PC-9 (cell line): ENCODE data around the gene ATP7A. TPM values are rescaled to one million over a fixed set of nuclear protein-coding genes. Genes with fewer than 3 reads are reported as not detected.
"Not testable (repeated sequence)": the region's sequence is repeated elsewhere in the genome, so short reads cannot be mapped to it uniquely, and the experiment has no call there.

ENCODE experiments used
- BruUV-seq: library from RNA; stranded (reverse); fragments of 400-500 nt; replicated peaks from 2 replicates; lab custom pipeline; 2021; lab: Mats Ljungman, UMichigan
- CTCF ChIA-PET: fragments of 300-600 bp; sonication (Branson Sonifier 250); formaldehyde crosslinking; loops from one replicate; lab custom pipeline; 2022; ENCODE audit warnings: antibody characterized with exemption; lab: Charles Lee
- POLR2A ChIA-PET: fragments of 300-600 bp; sonication (Branson Sonifier 250); formaldehyde crosslinking; loops from one replicate; lab custom pipeline; 2022; ENCODE audit warnings: antibody characterized with exemption; ENCODE audit not compliant: unreplicated experiment; lab: Charles Lee
- DNase-seq, 2 experiments: peaks; one replicate each; pipeline versions ENCODE4 v3.0.0 to v3.0.0-alpha.2; 2015 to 2022; ENCODE audit warnings: mixed read lengths in 1 of 2
- H2AFZ ChIP-seq: fragments of 200-600 bp; sonication (generic); 2 replicates; pipeline ENCODE4 v1.8.1; 2017; ENCODE audit warnings: antibody characterized with exemption
- H3F3A ChIP-seq: fragments of 200-600 bp; sonication (generic); 2 replicates; pipeline ENCODE4 v1.8.1; 2017; ENCODE audit warnings: antibody characterized with exemption, mild to moderate bottlenecking, low read depth; ENCODE audit not compliant: insufficient read depth
- H3K27ac ChIP-seq: fragments of 200-600 bp; sonication (generic); 2 replicates; pipeline ENCODE4 v1.6.1; 2016; ENCODE audit warnings: mixed run types
- H3K27me3 ChIP-seq: fragments of 200-600 bp; sonication (generic); 2 replicates; pipeline ENCODE4 v1.6.1; 2016; ENCODE audit warnings: low read depth, mixed run types; ENCODE audit not compliant: insufficient read depth
- H3K36me3 ChIP-seq: fragments of 200-600 bp; sonication (generic); 2 replicates; pipeline ENCODE4 v1.6.1; 2016; ENCODE audit warnings: low read depth, mixed run types
- H3K4me1 ChIP-seq: fragments of 200-600 bp; sonication (generic); replicated peaks from 2 replicates; pipeline ENCODE4 v1.6.1; 2016; ENCODE audit warnings: mixed run types; ENCODE audit not compliant: insufficient read depth
- H3K4me2 ChIP-seq: fragments of 200-600 bp; sonication (generic); 2 replicates; pipeline ENCODE4 v1.6.1; 2017; ENCODE audit warnings: mixed run types
- H3K4me3 ChIP-seq: fragments of 200-600 bp; sonication (generic); 2 replicates; pipeline ENCODE4 v1.6.1; 2016; ENCODE audit warnings: mixed run types
- H3K79me2 ChIP-seq: fragments of 200-600 bp; sonication (generic); 2 replicates; pipeline ENCODE4 v1.6.1; 2017; ENCODE audit warnings: low read depth, mixed run types
- H3K9me2 ChIP-seq: fragments of 200-600 bp; sonication (generic); 2 replicates; pipeline ENCODE4 v1.8.1; 2017; ENCODE audit warnings: mild to moderate bottlenecking; ENCODE audit not compliant: insufficient read depth
- H3K9me3 ChIP-seq: fragments of 200-600 bp; sonication (generic); 2 replicates; pipeline ENCODE4 v1.8.1; 2016; ENCODE audit warnings: low read depth; ENCODE audit not compliant: insufficient read depth
- H4K20me1 ChIP-seq: fragments of 200-600 bp; sonication (generic); 2 replicates; pipeline ENCODE4 v1.8.1; 2017; ENCODE audit not compliant: insufficient read depth
- EZH2 ChIP-seq: fragments of 200-600 bp; sonication (generic); IDR thresholded peaks from 2 replicates; pipeline ENCODE4 v1.8.0; 2017; ENCODE audit warnings: antibody characterized with exemption, low read depth
- intact Hi-C: fragments of 100-400 bp; cut with micrococcal nuclease; formaldehyde crosslinking; loops from one replicate; pipeline ENCODE4 v1.10.0; 2022; ENCODE audit not compliant: unreplicated experiment
- total RNA-seq: library from RNA; stranded (reverse); gene quantifications from 2 replicates; pipeline ENCODE4 v1.2.3, GENCODE V29; 2021
- TF ChIP-seq, protein P1 (sequence below): fragments of 200-600 bp; sonication (generic); conservative IDR thresholded peaks from 2 replicates; pipeline ENCODE4 v1.6.1; 2017; ENCODE audit warnings: mixed run types, antibody characterized with exemption, mild to moderate bottlenecking, moderate library complexity

Gene ATP7A
- total RNA-seq, 1 experiment from 2014 or later = 13.8 TPM

DNA sequence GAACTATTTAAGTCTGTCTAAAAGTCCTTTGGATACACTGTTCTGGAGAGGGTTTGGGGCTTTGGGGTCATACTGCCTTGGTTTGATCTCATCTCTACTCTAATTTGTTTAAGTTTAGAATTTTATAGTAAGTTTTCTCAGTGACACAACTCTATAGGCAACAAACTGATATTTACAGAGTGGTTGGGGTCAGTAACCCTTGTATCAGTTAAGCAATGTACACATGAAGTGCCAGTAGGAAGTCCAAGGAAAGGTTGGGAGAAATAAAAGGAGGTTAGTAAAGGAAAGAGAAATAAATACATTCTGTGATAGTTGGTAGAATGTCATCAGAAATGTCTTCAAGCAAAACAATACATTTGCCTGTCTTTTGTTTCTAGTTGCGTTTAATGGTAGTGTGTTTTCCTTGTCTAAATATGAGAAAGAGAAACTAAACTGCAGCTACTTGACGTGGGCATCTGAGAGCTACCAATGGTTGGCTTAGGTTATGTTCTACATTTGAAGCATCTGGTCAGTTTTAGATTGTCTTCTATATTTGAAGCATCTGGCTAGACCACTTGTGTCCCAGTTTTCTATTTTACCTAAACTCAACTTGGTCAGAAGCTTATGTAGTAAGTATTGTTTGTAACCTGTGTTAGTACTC, 6.9 kb downstream of the ATP7A start:
- peaks cover 19% of the 10 kb centered on the region for H3K79me2 ChIP-seq

DNA sequence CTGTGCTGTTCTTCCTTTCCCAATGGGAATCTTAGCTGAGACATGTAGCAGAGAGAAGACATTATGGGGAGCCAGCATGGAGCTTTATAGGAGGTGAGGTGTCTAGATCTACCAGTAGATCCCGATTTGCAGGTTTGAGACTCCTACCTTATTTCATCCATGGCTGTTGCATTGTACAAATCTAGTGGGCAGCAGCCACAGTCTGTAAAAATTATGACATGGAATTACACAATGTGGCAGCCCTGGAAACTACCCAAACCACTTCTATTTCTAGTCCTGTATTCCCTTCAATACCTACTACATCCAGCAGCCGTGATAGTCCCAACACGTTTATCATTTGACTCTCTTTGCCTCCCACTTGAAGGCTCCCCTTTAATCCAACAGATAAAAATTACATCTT, 8.1 kb downstream of the ATP7A start:
- H3K9me2 ChIP-seq = no peaks in the 10 kb centered on the region
- intact Hi-C loops = no loop called here
- POLR2A ChIA-PET = no interaction called here
- H2AFZ ChIP-seq = no peak overlapping the region
- no TSS peak for BruUV-seq
- H3K27ac ChIP-seq = no peak overlapping the region
- DNase-seq = peak in 1 of 2 experiments; percentile 61
- H3F3A ChIP-seq = peaks cover 3% of the 10 kb centered on the region; the same call in 1 of the 2 replicates
- no peak overlapping the region for H3K4me3 ChIP-seq
- H3K9me3 ChIP-seq = no peaks in the 10 kb centered on the region
- H3K4me2 ChIP-seq = peak overlapping the region; percentile 34
- H3K79me2 ChIP-seq = peaks cover 8% of the 10 kb centered on the region; the same call in 1 of the 2 replicates
- TF ChIP-seq EZH2 = no peak
- TF ChIP-seq, protein P1, sequence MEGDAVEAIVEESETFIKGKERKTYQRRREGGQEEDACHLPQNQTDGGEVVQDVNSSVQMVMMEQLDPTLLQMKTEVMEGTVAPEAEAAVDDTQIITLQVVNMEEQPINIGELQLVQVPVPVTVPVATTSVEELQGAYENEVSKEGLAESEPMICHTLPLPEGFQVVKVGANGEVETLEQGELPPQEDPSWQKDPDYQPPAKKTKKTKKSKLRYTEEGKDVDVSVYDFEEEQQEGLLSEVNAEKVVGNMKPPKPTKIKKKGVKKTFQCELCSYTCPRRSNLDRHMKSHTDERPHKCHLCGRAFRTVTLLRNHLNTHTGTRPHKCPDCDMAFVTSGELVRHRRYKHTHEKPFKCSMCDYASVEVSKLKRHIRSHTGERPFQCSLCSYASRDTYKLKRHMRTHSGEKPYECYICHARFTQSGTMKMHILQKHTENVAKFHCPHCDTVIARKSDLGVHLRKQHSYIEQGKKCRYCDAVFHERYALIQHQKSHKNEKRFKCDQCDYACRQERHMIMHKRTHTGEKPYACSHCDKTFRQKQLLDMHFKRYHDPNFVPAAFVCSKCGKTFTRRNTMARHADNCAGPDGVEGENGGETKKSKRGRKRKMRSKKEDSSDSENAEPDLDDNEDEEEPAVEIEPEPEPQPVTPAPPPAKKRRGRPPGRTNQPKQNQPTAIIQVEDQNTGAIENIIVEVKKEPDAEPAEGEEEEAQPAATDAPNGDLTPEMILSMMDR = no peak
- CTCF ChIA-PET = interaction anchor here (0.6 kb wide), 1 partner anchor 19 kb away, joined by 5 read pairs; the partner anchor contains the start of gene COX7B
- no peaks in the 10 kb centered on the region for H3K36me3 ChIP-seq
- H3K27me3 ChIP-seq = no peaks in the 10 kb centered on the region
- H3K4me1 ChIP-seq = peaks cover 10% of the 10 kb centered on the region
- no peaks in the 10 kb centered on the region for H4K20me1 ChIP-seq

More for the DNA sequence above, 6.9 kb downstream of the ATP7A start:
- Histone ChIP-seq H3K27ac (no peak overlapping the region), H3K9me3 (no peaks in the 10 kb centered on the region), H3K4me2 (no peak overlapping the region), H3F3A (peaks cover 3% of the 10 kb centered on the region; the same call in 1 of the 2 replicates), H3K36me3 (no peaks in the 10 kb centered on the region), H4K20me1 (no peaks in the 10 kb centered on the region), H2AFZ (no peak overlapping the region), H3K27me3 (no peaks in the 10 kb centered on the region), H3K9me2 (no peaks in the 10 kb centered on the region), H3K4me1 (peaks cover 18% of the 10 kb centered on the region), H3K4me3 (no peak overlapping the region)
- DNase-seq = no peak
- intact Hi-C loops = no loop called here
- BruUV-seq = no TSS peak
- ChIA-PET CTCF (no interaction called here), POLR2A (no interaction called here)
- TF ChIP-seq, protein P1 = no peak
- TF ChIP-seq EZH2 = no peak

DNA sequence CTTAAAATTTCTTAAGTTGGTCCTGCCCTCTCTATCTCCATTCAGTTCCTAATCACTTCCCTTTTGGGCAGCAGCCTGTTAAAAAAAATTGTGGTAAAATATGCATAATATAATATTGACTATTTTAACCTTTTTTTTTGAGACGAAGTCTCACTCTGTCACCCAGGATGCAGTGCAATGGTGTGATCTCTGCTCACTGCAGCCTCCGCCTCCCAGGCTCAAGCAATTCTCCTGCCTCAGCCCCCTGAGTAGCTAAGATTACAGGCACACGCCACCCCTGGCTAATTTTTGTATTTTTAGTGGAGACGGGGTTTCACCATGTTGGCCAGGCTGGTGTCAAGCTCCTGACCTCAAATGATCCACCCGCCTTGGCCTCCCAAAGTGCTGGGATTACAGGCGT, 8.9 kb downstream of the ATP7A start:
- H3K4me1 ChIP-seq, BruUV-seq, CTCF ChIA-PET, H3K36me3 ChIP-seq, H3K27me3 ChIP-seq, H2AFZ ChIP-seq, H3K9me3 ChIP-seq, H3K27ac ChIP-seq, POLR2A ChIA-PET, H3K4me2 ChIP-seq, H3K9me2 ChIP-seq, intact Hi-C loops, DNase-seq, H3K4me3 ChIP-seq, H3K79me2 ChIP-seq, H4K20me1 ChIP-seq, H3F3A ChIP-seq: not testable (repeated sequence)

DNA sequence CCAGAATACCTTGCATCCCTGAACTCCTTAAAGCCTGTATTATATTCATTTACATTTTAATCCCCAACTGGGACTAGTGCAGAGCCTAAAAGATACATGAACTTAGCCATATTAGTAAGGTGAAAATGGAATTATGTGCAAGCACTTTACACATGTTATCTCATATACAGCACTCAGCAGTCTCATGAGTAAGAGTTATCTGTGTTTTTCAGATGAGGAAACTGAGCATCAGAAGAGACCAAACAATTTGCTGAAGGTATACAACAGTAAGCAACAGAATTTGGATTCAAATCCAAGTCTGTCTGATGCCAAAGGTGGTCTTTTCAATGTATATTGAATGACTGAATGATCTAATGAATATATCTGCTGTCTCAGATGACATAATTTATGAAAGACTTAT, 12.3 kb downstream of the ATP7A start:
- TF ChIP-seq, protein P1 = no peak
- TF ChIP-seq EZH2 = no peak
- H3K4me2 ChIP-seq = no peak overlapping the region
- H2AFZ ChIP-seq = no peak overlapping the region
- BruUV-seq = no TSS peak
- no peak overlapping the region for H3K4me3 ChIP-seq
- intact Hi-C loops = no loop called here
- H3K79me2 ChIP-seq = no peaks in the 10 kb centered on the region
- H3K4me1 ChIP-seq = peaks cover 10% of the 10 kb centered on the region
- no peaks in the 10 kb centered on the region for H3K36me3 ChIP-seq
- H4K20me1 ChIP-seq = no peaks in the 10 kb centered on the region
- CTCF ChIA-PET = no interaction called here
- no peaks in the 10 kb centered on the region for H3K9me3 ChIP-seq
- H3K27me3 ChIP-seq = no peaks in the 10 kb centered on the region
- no peak overlapping the region for H3K27ac ChIP-seq
- POLR2A ChIA-PET = no interaction called here
- H3F3A ChIP-seq = peaks cover 3% of the 10 kb centered on the region; the same call in 1 of the 2 replicates
- no peak for DNase-seq
- H3K9me2 ChIP-seq = no peaks in the 10 kb centered on the region
